GM12872 (cell line): Measurements from ENCODE around the gene EEA1.

Experiments
- TF ChIP-seq, protein P1 (sequence below): IDR thresholded peaks from 3 replicates; pipeline ENCODE4 v1.5.1; 2011; ENCODE audit warnings: low read depth, mild to moderate bottlenecking, low read length, moderate library complexity; ENCODE audit not compliant: insufficient read depth

Gene EEA1

DNA sequence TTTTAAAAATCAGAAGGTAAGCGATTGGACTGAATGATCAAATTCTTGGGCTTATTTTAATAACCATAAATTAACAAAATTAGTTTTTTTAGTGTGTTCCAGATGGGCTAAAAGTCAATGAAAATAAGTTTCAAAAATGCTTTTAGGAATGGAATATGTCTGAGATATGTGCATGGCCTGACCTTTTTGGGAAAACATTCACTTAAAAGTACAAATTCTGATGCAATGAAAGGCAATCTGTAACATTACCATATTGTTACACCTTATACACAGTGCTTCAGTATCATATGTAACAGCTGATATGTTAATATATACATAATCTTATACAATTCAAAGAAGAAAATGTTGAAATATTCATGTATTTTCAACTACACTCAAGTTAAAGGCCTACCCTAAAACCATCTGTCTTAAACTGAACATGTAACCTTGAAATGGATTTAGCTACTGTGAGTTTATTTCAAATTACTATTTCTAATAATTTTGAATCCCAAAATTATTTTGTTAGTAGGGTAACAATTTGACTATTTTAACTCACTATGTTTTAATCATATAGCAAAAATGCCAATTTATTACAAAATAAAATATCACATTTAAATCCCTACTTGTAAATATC lies 84.8 kb downstream of the EEA1 start:
- TF ChIP-seq, protein P1, sequence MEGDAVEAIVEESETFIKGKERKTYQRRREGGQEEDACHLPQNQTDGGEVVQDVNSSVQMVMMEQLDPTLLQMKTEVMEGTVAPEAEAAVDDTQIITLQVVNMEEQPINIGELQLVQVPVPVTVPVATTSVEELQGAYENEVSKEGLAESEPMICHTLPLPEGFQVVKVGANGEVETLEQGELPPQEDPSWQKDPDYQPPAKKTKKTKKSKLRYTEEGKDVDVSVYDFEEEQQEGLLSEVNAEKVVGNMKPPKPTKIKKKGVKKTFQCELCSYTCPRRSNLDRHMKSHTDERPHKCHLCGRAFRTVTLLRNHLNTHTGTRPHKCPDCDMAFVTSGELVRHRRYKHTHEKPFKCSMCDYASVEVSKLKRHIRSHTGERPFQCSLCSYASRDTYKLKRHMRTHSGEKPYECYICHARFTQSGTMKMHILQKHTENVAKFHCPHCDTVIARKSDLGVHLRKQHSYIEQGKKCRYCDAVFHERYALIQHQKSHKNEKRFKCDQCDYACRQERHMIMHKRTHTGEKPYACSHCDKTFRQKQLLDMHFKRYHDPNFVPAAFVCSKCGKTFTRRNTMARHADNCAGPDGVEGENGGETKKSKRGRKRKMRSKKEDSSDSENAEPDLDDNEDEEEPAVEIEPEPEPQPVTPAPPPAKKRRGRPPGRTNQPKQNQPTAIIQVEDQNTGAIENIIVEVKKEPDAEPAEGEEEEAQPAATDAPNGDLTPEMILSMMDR = no peak

DNA sequence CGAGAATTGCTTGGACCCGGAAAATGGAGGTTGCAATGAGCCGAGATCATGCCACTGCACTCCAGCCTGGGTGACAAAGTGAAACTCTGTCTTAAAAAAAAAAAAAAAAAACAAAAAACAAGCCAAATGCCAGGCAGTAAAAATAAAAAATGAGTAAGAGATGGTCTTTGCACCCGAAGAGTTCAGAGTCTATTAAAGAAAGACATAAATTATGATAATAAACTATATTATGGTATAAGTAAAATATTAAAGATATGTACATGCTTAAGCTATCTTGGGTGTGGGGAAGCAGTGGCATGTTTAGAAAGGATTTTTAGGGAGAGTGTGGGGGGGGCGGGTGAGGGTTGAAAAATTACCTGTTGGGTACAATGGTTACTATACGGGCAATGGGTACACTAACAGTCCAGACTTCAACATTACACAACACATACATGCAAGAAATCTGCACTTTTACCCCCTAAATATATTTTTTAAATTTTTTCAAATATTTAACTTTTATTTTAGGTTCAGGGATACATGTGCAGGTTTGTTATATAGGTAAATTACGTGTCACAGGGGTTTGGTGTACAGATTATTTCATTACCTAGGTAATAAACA lies 99.3 kb downstream of the EEA1 start:
- TF ChIP-seq, protein P1 = no peak

DNA sequence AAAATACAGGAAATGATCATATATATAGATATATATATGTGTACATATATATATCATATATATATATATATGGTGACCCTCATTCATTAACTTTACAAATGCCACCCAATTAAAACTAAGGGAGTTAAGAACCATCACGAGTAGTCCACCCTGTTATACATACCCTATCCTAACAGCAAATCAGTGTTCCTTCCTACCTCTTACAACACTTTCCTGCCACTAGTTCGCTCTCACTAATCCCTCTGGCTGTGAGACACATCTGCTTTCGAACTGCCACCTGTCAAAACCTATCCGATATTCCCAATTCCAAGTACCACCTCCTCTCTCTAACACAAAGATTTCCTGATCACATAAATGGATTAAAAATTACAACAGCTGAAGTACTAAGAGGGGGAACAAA lies 100.5 kb downstream of the EEA1 start:
- TF ChIP-seq, protein P1 = no peak

DNA sequence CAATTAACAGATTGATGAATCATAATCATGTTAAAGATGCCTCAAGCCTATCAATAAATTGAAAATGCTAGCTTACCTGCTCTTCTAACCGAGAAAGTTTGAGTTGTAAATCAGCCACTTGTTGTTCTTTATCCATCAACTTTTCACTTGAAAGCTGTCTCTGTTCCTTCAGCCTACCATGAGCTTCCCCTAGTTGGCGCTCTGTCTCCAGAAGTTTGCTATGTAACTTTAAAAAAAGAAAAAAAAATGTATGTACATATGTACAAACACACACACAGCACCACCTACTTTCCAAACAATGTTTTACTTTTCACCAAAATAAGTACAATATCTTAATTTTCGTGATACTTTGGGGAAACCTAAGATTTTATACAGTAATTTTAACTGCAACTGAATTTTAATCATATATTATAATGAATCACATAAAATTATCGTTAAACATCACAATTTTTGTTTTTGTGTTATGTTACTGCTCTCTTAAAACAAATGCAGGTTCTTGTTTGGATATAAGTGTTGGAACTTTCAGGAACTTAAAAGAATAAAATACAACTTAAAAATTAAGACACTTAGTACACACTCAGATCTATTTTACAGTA lies 101.2 kb downstream of the EEA1 start:
- TF ChIP-seq, protein P1 = peak; percentile 80

DNA sequence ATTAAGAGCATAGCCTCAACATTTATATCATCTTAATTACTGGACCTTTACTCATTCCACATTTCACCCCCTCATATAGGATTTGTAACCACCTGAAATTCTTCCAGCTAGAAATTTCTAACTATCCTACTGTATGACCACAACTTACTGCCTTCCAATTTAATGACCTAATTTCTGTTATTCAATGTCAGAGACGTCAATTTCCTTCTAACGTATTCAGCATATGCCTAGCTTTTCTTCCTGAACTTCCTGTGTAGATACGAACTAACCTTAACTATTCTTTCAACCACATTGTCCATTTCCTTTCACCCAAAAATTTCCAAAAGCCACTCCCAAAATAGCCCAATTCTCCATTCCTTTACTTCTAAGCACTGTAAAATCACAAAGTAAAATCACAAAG lies 108.0 kb downstream of the EEA1 start:
- TF ChIP-seq, protein P1 = no peak

DNA sequence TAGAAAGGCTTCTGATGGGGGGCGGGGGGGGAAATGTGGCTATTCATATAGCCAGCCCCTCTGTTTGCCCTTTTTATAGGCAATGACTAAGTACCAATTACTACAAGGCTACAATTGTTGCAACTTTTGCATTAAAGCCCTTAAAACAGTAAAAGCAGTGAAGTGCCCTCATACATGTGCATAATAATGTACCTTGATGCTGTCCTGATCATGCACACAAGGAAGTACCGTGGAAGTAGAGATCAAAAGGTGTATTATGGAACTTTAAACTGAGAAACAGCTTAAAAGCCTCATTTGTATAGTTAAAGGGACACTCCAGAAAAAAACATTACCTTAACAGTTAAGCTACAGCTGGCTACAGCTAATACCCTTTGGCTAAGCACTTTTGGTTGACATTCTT lies 114.5 kb downstream of the EEA1 start:
- TF ChIP-seq, protein P1 = no peak

DNA sequence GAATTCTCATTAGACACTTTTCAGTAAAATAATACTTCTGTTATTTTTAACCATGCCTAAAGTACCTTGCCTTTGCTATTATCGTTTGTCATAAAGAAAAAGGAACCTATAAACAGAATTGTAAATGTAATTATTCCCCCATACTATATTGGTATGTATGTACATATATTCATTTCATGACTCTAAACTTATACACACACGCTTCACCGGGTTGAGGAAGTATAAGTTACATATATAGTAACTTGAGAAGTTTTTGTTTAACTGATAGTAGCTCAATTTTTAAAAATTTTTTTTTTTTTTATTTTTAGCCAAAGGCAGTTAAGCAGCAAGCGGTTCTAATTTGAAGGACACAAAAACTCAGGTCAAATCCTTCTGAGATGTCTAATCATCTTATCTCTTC lies 118.7 kb downstream of the EEA1 start:
- TF ChIP-seq, protein P1 = no peak
